GF-D8 (cell line): ENCODE data around the gene TMPRSS2.

Experiments
- DNase-seq: peaks from one replicate; lab custom pipeline; 2025; lab: John Stamatoyannopoulos, UW

The TMPRSS2 gene

DNA sequence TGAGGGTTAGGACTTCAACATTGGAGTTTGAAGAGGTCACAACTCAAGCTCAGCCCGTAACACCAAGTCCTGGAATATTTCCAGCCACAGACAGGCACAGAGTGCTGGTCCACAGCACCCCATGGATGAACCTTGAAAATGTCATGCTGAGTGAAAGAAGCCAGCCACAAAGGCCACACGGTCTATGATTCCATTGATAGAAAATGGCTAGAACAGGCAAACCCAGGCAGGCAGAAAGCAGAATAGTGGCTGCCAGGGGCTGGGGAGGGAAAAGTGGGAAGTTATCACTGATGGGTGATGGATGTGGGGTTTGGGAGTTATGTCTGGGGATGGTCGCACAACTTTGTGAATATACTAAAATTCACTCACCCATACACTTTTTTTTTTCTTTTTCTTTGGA is 60.6 kb downstream of the TMPRSS2 start:
- DNase-seq, result no peak

DNA sequence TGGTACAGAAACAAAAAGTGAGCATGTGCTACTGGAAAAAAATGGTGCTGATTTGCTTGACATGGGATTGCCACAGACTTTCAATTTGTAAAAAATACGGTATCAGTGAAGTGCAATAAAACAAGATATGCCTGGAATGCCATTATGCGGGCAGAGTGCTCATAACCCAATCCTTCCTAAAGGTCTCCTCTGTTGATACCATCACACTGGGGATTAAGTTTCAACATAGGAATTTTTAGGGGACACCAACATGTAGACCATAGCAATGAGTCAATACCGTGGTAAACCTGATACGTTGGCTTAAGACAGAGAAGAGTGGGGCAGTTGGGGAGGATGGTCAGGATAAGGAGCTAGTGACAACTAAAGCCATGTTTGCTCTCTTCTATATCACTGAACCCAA is 61.4 kb downstream of the TMPRSS2 start:
- DNase-seq, result no peak

DNA sequence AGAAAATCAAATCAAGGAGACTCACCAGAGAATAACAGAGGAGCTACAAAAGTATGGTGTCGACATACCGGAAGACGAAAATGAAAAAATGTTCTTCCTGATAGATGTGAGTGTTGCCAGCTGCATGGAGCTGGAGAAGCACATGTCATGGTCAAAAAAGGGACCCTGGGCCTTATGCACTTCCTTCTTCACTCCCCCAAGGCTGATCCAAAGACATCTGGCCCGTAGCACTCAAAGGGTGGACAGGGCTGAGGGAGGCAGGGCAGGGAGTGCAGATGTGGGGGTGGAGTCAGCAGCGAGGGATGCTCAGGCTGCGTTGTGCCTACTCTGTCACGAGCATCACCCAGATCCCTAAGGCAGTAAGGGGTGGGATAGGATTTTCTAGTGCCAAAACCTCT is 62.5 kb downstream of the TMPRSS2 start:
- no peak for DNase-seq

DNA sequence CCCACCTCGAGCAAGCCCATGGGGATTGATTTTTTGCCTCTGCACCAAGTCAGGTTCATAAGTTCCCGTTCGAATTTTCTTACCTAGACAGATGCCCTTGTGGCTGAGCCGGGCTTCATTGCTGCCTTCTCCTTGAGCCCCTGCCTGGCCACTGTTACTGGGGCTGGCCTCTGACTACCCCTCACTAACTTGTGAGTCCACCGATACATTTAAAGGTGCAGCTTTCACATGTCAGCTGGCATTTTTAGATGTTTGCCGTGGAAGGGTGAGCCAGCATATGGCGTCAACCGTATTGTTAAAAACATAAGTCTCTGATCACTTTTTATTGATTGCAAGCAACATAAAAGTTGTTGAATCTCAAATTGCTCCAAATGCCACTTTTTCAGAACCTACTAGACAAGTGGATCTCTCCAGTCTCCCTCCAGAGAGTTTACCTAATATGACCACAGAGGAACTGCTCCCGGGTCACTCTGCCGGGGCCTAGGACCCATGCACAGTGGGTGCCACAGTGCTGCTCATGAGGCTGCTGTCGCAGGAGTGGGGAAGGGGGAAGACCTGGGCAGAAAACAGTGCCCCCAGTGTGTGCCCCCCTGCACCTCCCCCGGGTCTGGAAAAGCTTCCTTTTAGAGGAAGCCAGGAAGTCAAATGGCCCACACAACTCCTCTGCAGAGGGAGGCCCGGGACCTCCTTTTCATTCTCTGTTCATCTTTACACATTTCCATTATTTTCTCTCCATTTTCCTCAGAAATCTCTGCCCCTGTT is 63.1 kb downstream of the TMPRSS2 start:
- no peak for DNase-seq

DNA sequence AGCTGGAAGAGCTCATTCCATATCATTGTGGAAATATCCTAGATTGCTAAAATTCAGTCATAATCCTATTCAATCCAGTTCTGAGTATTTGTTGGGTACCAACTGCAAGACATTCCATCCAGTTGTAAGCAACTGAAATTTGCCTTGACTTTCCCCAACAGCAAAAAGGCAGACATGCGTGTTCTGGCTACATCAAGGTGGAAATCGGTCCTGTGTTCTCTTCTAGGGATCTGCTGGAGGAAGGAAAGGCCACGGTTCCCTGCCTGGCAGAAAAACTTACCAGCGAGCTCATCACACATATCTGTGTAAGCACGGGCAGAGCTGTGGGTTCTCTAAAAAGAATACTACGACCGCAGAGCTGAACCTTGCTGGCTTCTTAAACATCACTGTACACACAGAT is 64.4 kb downstream of the TMPRSS2 start:
- DNase-seq, result no peak

DNA sequence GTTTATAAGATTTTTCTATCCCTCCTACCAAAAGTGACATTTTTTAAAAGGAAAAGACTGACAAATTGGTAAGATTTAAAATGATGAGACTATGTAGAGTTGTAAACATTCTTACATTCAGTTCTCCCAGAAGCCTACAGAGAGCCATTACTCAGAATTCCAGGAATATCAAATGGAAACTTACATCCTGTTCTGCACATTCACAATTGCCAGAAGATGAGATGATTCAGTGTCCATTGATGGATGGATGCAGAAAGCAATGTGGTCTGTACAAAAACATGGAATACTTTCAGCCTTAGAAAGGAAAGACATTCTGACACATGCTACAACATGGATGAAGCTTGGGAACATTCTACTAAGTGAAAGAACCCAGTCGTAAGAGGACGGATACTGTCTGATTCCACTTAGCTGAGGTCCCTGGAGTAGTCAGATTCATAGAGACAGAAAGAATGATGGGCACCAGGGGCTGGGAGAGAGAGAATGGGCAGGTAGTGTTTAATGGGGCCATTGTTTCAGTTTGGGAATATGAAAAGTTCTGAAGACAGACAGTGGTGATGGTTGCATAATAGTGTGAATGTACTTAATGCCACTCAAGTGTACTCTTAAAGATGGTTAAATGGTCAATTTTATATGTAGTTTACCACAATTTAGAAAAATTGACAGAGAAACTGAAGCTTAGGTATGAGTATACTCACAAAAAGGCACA is 65.3 kb downstream of the TMPRSS2 start:
- DNase-seq, result no peak

DNA sequence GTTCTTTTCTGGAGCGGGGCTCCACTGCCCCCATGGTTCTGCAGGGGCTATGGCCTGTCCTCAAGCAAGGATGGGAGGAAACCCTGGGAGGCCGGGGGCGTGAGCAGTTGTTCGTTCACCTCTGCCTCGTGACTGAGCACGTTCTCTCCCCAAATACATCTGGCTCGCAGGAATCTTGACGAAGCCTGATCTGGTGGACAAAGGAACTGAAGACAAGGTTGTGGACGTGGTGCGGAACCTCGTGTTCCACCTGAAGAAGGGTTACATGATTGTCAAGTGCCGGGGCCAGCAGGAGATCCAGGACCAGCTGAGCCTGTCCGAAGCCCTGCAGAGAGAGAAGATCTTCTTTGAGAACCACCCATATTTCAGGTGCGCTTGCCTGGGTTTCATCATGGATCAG is 66.4 kb downstream of the TMPRSS2 start:
- no peak for DNase-seq

DNA sequence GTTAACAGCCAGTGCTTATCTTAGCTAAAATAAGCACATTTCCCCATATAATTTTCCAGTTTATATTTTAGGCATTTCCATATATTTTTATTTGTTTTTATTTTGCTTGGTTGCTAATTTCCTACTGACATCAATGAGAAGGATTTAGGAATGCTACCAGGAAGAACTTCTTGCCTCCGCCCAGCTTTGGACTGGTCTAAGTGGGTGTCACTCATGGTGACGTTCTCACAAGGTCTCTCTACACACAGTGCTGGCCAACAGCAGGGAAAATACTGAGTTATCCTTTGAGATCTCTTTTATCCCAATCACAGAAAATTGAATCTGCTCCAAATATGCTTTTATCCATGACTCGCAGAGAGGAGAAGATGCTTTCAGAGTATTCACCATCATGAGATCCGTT is 68.7 kb downstream of the TMPRSS2 start:
- DNase-seq, result no peak

DNA sequence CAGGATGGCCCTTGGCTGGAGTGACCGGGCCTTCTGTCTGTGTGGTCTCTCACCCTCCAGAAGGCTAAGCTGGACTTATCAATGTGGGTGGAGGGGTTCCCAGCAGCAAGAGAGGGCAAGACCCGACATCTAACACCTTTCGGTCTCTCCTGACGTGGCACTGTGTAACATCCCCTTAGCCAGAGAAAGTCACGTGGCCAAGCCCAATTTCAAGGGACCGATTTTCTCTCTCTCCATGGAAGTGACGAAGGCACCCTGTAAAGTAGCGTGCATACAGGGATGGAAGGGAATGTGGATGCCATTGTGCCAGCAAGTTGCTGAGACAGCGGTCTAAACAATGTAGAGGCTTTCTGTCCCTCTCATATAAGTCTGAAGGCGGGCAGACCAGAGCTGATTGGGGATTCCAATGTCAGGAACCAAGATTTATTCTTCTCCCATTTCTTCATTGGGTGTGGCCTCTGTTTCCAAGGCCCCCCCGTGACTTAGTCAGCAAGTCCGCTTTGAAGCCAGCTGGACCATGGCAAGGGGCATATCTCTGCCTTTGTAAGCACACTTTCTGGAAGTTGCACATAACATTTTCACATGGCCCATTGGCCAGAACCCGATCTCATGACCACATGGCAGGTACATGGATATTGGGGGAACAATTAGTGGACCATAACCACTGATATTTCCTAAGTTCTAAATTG is 69.4 kb downstream of the TMPRSS2 start:
- DNase-seq, result no peak

DNA sequence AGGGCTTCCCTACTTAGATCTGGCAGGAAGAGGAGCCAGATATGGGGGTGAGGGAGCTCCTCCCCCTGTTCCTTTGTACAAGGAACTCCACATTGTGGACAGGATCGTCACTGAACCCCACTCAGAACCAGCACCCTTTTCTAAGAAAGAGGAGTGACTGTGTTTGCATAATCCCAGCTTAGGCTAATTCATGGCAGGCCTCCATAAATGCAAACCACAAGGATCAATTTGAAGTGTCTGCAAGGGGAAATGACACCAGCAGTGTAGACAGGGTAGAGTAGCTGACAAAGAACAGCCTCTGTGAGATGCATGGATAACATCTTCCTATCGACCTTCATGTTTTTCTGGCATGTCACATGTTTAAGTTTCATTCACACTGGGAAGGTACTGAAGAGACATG is 70.2 kb downstream of the TMPRSS2 start:
- peak; percentile 60 for DNase-seq

DNA sequence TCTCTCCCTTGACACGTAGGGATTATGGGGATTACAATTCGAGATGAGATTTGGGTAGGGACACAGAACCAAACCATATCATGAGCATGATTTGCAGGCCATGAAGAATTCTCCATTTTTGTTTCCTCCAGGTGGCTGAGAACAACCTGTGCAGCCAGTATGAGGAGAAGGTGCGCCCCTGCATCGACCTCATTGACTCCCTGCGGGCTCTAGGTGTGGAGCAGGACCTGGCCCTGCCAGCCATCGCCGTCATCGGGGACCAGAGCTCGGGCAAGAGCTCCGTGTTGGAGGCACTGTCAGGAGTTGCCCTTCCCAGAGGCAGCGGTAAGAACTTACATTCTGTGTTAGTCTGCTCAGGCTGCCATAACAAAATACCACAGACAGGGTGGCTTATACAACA is 72.3 kb downstream of the TMPRSS2 start:
- no peak for DNase-seq

DNA sequence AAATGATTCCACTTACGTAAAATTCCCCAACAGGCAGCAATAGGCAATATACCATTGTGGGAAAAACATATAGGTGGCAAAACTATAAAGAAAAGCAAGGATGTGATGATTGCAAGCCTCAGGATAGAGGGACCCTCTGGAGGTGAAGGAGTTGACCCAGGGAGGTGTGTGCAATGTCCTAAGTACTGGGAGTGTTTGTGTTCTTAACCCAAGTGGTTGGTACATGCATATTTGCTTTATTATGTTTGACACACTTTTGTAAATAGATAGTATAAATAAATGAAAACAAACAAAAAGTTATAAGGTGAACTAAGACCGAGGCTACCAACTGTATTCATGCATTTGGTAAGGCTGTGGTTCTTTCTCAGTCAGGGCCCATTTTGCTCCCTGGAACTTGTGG is 74.4 kb downstream of the TMPRSS2 start:
- DNase-seq, result no peak

DNA sequence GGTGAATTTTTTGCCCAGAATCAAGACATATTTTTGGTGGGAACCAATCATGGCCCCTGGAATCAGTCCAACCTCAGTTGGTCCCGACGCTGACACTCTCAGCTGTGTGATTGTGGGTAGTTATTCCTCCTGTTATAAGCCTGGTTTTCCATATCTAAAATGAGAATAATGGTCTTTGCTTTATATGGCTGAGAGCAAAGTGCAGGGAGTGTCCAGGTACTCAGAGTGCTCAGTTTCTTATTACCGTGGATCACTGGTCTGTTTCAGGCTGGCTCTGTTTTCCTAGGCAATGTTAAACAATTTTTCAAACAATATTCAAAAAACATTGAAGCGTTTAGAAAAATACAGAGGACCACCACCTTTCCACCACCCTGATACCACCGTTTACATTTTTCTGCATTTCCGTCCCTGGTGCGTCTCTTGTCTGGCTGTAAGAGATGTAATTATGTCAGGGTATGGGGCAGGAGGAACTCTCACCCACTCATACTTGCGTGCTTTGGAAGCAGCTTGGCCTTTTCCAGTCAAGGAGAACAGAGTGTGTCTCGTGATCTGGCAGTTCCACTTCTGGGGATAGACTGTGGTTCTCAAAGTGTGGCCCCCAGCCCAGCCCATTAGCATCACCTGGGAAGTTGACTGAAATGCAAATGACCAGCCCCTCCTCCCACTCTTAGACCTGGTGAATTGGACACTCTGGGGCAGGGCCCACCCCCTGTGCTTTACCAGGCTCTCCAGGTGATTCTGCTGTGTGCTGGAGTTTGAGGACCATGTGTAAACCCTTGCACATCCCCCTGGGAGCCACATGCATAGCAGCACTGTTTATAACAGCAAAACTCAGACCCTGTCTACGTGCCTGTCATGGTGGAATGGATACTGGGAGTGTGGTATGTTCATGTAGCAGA is 75.1 kb downstream of the TMPRSS2 start:
- DNase-seq, result no peak

DNA sequence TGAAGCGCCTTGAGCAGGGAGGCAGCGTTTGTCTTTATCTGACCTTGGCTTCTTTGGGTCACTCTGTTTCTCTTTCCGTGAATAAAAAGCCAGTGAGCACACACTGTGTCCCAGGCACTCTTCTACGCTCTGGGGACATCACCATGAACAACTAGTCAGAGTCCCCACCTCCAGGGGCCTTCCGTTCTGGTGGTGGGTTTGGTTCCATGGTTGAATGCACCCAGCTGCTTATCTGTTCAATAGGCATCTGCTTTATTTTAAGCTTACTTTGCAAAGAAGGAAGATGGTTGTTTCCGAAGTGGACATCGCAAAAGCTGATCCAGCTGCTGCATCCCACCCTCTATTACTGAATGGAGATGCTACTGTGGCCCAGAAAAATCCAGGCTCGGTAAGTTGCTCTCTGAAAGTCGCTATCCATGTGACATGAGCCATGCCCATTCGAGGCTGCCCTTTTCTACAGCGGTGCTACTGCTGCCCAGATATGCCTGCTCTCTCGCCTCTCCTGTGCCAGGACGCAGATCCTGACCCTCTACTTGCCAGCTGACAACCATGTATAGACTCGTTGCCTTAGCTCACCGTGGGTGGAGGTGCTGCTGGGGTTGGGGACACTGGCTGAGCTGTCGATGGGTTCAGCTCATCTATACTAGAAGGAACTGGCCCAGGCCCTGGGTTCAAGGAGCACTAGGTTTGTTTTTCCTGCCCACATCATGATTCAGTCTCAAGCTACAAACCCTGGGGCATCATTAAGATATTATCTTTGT is 76.0 kb downstream of the TMPRSS2 start:
- DNase-seq, result peak; percentile 43

DNA sequence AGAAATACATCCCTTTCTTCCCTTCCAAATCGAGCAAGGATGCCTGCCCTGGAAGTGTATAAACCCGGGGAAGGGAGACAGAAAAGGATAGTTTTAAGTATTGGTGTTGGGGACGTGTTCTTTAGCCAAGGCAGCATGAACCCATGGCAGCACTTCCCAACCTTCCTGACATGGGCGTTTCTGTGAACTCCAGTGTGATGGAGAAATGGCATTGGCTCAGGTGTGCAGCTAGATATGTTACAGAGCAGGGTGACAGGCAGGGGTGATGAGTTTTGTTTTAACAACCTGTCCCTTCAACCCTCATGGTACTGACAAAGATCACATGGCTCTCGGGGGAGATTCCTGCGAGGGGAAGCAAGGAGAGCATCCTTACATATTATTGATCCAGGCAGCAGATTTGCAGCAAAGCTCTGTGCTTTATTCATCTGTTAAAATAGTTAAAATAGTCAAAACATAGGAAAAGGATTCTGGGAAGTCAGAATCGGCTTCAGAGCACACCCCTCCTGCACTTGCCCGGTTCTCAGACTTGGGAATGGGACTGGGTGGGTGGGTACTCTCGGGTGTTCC is 78.0 kb downstream of the TMPRSS2 start:
- DNase-seq, result no peak

DNA sequence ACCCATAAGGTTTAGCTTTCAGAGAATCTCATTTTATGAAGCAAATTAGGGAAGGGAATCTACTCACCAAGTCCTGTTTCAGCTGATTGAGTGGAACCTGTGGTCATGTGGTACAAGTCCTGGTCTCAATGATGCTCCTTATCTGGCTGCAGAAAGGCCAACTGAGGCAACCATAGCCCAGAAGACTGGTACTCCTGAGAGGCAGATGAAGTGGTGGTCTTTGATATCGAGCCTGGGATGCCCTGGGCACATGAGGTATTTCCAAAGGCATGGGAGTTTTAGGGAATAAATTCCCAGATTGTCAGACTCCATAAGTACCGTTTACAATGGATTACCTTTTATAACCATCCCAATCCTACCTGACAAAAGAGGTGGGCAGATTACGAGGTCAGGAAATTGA is 78.7 kb downstream of the TMPRSS2 start:
- no peak for DNase-seq

DNA sequence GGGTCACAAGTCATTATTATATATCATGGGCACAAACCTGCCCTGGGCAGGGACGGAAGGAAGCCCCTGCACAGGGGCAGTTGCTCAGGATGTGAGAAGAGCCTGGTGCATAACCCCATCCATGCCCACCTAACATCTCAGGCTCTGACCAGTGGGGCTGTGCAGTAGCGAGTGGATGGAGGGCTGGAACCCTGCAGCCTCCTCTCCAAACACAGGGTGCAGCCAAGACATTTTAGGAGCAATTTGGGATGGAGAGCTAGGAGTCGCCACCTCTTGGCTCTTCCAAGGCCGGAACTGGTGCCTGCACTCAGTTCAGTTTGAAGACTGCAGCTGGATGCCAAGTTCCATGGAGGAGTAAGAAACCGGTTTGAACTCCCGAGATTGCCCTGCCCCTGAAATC is 79.1 kb downstream of the TMPRSS2 start:
- no peak for DNase-seq

DNA sequence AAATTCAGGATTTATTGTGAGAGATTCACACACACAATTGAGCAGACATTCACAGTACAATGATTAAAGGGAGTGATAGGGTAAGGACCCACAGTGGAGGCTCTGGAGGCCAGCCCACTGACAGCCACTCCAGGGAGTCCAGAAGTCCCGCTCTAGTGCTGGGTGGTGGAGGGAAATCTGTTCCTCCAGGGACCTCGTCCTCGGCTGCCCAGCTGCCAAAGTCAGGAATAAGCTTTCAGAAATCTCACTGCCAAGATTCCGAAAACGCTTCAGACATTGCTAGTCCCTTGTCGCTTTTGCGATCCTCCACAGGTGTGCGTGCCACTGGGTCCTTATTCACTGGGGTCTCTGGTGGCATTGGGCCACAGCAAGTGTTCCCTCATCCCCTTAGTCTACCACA is 79.6 kb downstream of the TMPRSS2 start:
- DNase-seq, result no peak

DNA sequence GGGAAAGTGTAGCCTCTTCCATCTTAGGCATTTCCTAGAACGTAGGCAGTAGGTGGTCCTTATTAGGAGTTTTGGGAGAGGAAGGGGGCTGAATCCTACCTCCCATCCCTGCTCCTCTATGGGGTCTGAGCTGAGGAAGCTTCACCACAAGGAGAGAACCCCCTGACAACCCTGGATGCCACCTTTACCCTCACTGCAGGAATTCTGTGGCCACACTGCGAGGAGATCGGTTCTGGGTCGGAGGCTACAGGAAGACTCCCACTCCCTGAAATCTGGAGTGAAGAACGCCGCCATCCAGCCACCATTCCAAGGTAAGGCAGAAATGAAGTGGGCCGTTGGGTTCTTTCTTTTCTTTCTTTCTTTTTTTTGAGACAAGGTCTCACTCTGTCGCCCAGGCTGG is 80.4 kb downstream of the TMPRSS2 start:
- DNase-seq, result no peak

DNA sequence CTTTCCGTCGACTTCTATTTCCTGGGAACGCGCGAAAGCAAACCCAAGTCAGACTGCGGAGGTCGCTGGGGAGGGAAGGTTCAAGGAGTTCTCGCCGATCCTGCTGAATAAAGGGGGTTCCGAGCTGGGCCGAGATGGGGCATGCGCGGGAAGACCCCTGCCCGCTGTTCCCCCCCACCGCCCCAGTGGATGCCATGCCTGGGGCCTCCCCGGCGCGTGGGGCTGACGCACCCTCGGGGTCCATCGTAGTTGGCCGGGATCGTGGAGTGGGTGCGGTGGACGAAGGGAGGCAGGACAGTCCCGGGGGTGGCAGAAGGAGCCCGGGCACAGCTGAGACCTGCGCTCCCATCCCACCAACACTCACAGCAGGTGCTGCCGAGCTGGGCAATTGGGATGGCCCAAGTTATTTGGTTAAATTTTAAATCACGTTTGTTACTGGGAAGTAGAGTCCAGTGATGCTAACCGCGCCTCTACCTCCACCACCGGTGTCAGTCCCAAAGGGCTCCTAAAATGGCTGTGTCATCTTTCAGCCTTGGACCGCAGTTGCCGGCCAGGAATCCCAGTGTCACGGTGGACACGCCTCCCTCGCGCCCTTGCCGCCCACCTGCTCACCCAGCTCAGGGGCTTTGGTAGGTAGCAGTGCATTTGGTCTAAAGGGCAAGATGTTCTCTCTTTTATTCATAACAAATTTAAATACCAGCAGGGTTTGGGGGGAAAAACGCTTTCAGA is 81.1 kb downstream of the TMPRSS2 start:
- no peak for DNase-seq
